ENCODE measurements around the gene ADAM12. TPM values are rescaled to one million over a fixed set of nuclear protein-coding genes. Genes with fewer than 3 reads are reported as not detected.

The ADAM12 gene
- polyA plus RNA-seq, 3 donors: 1.0 to 9.2 (median 1.5) TPM

DNA sequence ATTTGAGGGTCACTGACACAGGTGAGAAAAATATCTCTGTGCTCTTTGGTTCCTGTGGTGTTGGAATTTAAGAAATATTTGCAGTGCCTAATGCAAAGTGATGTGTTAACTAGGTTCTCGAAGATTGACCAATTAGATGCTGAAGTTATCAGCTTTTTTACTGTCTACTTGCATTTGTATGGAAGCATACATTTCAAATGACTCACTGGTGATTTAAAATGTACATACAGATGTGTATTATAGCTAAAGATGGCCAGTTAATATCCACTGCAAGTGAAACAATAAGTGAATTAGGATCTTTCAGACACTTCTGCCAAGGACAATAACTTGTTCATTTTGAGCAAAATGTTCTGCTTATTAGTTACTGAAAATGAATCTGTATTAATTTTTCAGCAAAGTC, 287.0 kb downstream of the ADAM12 start:
- WGBS, 3 donors: 69 to 78% (median 75%) methylated on average over 1 of the region's 1 CpG
- H3K27ac ChIP-seq (ENCODE audit: low read depth, low read length): no peak overlapping the region

DNA sequence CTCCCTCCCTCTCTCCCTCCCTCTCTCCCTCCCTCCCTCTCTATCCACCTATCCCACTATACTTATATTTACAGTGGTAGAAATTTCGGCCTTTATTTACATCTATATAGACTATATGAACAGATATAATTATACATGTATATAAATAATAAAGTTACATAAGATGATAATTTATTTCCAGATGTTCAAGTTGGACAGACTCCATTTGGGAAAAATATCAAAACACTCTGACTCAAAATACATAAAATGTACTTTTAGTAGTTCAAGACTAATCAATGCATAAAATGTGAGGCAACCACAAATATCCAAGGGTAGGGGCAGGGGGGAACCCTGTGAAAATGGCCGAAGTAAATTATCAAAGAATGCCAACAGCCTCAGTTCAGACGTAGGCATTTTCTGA, 288.9 kb downstream of the ADAM12 start:
- H3K27ac ChIP-seq (ENCODE audit: low read depth, low read length): no peak overlapping the region
- WGBS, 3 donors: 66 to 93% (median 90%) methylated on average over 3 of the region's 3 CpGs

DNA sequence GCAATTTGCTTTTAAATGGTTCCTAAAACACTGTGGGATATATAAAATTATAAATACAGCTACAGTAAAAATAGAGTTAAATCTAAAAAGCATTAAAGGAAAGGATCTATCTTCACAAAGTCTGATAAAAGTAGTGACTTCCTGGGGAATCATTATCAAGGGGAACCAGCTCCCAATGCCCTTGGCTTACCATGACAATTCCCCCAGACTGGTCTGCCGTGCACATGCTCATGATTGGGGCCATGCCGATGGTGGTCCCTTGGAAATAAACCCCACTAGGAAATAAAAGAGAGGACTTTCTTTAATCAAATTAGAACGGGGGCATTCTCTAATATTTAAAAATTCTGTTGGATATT, 290.1 kb downstream of the ADAM12 start:
- WGBS, 3 donors: 83 to 93% (median 87%) methylated on average over 3 of the region's 3 CpGs
- no peak overlapping the region for H3K27ac ChIP-seq (ENCODE audit: low read depth, low read length)

DNA sequence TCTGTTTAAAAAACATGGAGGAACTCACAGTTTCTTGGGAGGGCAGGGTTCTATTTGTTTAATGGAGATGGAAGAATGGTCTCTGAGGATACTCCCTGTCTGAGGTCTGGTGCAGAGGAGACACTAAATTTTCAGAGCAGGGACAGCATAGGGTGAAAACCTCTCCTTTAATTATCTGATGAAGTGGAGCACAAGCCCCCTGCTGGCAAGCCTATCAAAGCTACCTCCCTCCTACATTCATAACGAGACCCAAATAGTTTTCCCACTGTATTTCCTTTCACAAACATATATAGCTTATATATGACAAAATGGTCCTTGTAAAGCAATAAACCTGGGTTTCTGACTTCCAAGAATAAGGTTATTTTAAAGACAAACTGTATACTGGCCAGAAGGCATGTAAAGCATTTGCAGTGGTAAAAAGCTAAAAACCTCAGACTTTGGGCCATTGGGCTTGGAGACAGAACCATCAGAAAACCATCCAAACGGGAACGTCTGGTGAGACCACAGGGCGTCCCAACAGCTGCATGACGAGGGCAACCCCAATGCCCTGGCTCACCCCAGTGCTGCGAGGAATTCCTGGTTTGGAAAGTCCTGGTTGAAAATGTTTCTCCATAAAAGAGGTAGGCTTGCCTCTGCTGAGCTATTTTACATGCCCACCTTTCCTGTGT, 290.6 kb downstream of the ADAM12 start:
- 83 to 88% (median 84%) methylated on average over 6 of the region's 6 CpGs for WGBS, 3 donors

DNA sequence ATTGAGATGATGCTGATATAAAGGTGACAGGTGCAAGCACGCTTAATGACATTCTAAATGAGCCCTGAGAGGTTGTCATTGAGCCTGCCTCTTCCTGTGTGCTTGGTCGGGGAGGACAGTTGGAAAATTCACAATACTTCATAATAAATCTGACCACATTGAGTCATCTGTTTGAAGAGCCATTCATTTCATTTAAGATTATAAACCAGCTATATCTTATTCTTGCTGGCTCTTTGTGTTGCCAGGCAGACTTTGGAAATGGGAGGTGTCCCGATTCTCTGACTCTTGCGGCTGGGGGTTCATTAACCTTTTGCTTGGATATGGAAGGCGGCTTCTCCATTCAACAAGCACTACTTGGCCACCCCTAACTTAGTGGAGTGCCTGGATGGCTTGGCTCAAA, 293.7 kb downstream of the ADAM12 start:
- WGBS, 3 donors: 86 to 89% (median 89%) methylated on average over 5 of the region's 5 CpGs

More for the DNA sequence above, 290.6 kb downstream of the ADAM12 start:
- no peak overlapping the region for H3K27ac ChIP-seq (ENCODE audit: low read depth, low read length)

DNA sequence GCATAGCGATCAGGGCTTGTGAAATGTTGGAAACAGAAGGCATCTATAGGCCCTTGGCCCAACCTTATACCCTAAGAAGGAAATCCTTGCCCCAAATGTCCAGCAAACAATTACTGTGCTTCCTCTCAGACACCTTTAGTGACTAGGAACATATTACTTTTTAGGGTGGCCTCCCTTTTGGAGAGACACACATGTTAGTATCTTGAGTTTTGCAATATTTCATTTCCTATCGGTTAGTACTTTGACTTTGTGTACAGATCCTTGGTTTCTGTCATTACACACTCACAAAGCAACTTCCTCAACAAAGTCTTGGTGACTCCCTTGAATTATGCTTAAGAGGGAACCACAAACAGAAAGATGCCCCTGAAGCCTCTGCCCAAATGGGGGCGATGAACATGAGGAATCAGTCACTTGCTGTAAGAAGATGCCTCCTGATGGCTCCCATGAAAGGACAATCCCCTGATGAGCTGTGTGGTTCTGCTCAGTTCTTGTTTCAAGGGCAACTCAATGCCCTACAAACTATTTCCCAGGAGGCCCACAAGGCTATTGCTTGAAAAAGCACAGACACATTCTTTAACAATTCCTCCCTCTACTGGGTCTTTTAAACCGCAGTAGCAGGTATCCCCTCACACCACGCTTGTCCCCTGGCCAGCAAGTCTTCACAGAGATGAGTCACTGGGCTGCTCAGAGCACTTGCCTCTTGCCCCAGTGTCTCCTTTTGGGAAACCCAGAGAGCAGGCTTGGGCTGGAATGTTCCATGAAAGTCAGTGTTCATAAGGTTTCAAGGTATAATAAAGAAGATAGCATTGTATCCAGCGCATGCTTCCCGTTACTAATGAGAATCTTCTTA, 295.7 kb downstream of the ADAM12 start:
- H3K27ac ChIP-seq (ENCODE audit: low read depth, low read length): no peak overlapping the region
- WGBS, 3 donors: 81 to 93% (median 84%) methylated on average over 7 of the region's 7 CpGs

More for the DNA sequence above, 293.7 kb downstream of the ADAM12 start:
- no peak overlapping the region for H3K27ac ChIP-seq (ENCODE audit: low read depth, low read length)

DNA sequence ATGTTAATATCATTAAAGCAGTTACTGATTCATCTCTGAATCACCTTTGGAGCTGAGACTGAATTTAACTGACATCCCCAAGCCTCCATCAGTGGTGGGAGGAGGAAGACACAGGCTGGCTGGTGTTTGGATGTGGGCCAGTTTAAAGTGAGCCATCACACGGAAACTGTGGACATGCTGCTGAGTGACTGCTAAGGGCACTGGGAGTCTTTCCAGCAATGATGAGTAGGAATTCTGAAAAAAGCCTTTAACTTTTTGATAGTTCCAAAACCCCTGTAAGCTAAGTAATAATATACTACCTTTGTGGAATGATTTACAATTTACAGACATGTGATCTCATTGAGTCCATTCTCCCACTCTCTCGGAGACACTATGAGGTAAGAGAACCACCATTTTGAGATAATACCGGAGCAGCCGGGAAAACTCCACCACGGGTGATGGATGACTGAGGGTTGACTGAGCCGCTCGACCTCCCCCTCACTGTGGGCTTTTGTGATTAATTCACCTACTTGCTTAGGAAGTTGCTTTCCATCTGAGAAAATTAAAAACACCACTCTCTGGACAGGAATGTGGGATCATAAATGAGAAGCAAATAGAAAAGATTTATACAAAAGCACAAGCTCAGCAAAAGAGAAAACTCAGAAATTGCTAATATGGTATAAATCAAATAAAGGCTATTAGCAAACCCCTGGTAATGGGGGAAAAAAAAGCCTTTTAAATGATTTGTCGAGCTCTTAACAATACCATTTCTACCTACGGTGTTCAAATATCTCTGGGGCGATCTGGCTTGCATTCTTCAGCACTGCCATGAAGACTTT, 297.2 kb downstream of the ADAM12 start:
- no peak overlapping the region for H3K27ac ChIP-seq (ENCODE audit: low read depth, low read length)
- WGBS, 3 donors: 66 to 80% (median 75%) methylated on average over 10 of the region's 10 CpGs

DNA sequence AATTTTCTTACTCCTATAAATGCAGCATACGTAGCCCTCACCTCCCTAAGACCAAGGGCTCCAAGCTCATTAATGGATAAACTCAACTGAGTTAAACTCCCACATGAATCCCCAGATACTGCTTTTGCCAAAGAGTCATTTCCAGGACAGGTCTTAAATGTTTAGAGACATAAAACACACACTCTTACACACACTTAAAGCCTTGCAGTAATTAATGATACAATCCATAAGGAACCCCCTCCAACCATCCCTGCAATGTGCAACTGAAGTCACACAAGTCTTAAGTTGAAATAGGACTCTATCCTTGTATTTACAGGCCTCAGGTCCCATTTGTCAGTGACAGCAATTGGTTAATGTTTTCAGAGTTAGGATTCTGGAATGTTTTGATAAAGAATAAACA, 297.8 kb downstream of the ADAM12 start:
- WGBS, 3 donors: 92 to 94% (median 93%) methylated on average over 1 of the region's 1 CpG
- no peak overlapping the region for H3K27ac ChIP-seq (ENCODE audit: low read depth, low read length)

DNA sequence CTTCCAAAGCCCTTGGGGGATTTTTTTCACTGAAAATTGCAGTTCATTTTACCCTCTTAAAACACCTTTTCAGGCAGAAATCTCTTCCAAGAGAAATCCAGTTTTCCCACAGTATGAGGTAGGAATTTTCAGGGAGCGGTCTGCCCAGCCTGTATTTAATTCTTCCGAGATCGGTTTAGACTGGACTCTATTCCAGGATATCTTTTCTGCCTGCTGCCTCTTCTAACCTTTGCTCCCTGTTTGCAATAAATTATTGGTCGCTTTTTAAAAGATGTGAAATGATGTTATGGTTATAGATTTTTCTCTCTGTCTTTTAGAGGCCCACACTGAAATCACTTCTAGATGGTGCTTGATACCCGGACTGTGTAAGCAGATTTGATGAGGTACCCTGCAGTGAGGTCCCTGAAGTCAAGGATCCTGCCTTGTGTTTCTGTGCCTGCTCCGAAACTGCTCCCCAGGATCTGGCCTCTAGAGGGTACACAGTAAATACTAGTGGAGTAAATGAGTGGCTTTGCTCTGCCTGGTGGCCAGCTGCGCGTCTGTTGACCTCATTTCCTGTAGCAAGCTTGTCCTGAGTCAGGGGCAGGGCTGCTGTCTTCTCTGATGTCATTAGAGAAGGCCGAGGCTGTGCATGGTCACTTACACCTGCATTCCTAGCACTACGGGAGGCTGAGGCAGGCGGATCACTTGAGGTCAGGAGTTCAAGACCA, 300.3 kb downstream of the ADAM12 start:
- 60 to 79% (median 62%) methylated on average over 11 of the region's 11 CpGs for WGBS, 3 donors
- no peak overlapping the region for H3K27ac ChIP-seq (ENCODE audit: low read depth, low read length)

DNA sequence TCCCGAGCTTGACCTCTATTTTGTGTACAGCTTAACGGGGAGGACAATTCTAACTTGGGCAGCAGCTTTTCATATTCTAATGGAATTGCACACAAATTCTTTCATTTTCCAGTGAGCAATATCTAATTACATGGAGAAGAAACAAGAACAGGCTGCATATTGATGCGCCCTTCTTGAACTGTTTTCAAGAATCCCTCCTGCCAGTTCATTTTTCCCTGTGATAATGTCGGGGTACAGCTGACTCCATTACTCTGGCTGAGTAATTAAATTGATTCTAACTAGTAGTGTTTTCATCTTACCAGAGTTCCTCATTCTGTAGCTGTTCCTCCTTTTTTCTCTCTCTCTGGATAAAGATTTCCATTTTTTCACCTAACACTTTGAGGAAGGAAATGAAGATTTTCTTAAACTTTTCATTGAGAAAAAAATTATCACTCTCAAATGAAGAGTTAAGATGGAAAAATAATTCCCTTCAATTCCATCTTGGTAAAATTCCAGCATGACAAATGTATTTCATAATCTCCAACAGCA, 301.1 kb downstream of the ADAM12 start:
- 79 to 82% (median 81%) methylated on average over 4 of the region's 4 CpGs for WGBS, 3 donors
- H3K27ac ChIP-seq (ENCODE audit: low read depth, low read length): no peak overlapping the region

DNA sequence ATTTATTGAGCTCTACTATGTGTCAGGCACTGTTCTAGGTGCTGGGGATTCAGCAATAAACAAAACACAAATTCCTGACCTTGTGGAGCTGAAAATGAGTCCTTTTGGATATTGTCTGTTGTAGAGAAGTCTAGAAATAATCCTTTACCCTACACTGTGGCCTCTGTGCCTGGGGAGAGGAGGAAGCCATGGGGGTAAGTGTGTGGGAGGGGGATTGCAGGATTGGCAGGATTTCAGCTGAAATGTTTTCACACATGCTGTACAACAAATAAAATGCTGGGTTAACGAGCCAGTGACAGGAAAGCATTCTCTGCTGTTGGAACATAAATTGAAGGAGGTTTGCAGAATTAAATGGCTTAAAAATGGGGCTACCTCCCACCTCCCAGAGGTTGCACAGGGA, 302.5 kb downstream of the ADAM12 start:
- H3K27ac ChIP-seq (ENCODE audit: low read depth, low read length): no peak overlapping the region
- WGBS, 3 donors: 41 to 54% (median 50%) methylated on average over 1 of the region's 1 CpG

DNA sequence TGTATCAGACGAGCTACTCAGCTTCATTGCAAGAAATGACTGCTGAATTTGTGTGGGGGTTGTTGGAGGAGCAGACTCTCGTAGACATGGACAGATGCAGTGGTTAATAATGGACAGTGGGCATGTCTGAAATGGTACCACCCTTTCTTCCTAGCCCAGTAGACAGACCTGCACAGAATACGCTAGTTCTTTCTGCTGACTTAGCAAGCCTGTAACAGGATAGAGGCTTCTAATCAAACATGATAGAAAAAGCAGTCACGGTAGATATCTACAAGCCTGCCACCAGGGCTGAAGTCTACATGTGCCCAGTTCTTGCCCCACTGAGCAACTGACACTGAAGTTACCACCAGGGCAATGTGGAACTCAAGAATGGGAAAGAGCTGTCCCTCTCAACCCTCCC, 303.9 kb downstream of the ADAM12 start:
- no peak overlapping the region for H3K27ac ChIP-seq (ENCODE audit: low read depth, low read length)
- 84 to 94% (median 92%) methylated on average over 4 of the region's 4 CpGs for WGBS, 3 donors

DNA sequence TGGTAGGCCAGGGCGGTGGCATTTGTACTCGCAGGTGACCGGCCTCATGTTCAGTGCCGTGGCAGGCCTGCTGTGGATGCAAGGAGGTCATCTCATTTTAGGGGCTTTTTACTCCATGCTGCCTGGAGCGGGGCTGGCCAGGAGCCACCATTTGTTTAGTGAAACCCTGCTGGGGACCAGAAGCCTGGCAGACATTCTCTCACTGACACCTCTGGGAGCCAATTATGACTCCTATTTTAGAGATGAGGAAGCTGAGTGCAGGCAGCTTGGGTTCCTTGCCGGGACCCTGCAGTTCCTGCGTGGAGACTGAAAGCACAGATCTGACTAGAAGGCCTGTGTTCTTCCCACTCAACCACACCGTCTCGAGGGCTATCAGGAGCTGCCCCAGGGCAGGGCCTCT, 305.3 kb downstream of the ADAM12 start:
- WGBS, 3 donors: 92 to 95% (median 92%) methylated on average over 9 of the region's 9 CpGs
- H3K27ac ChIP-seq (ENCODE audit: low read depth, low read length): no peak overlapping the region

DNA sequence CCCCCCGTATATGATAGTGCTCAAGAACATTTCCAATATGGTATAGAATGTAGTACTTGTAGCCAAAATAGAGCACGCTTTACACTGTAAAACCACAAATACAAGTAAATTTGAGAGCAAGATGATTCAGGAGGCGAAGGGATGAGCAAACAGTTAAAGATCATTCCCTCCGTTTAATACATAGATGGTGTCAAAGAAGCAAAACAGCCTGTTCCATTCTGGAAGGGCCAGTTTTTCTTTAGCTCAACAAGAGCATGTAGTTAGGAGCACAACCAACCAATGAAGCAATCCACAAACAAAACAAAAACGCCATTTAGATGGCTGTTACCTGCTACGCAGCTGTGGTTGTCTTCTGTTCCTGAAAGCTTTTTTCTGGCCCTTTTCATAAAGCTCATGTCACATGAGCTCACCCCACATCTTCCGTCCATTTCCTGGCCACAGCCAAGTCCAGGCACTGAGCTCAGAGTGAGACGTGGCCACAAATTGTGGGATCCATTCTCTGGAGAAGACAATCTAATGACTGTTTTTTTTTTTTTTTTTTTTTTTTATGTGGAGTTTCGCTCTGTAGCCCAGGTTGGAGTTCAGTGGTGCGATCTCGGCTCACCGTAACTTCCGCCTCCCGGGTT, 306.3 kb downstream of the ADAM12 start:
- no peak overlapping the region for H3K27ac ChIP-seq (ENCODE audit: low read depth, low read length)
- WGBS, 3 donors: 83 to 89% (median 84%) methylated on average over 14 of the region's 14 CpGs

DNA sequence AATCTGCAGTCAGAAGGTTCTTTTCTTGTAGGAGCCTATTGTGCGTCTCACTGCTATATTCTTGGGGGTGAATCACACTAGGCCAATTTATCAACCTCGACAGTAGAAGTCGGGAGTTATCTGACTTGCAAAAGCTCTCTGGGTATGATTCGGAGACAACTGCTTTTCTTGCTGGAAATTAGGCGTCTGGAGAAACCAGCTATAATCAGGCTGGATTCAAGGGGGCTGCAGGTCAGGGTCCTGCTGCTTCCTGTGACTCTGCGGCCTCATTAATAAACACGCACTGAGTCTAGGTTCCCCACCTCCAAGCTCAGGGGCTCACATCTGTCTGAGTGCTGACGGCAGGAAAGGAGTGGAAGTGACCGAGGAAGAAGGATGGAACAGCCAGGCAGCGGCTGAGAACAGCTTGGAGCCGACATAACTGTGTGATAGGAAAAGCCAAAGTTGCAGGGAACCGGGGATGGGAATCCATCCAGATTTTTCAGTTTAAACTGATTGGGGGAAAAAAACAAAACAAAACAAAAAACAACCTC, 307.3 kb downstream of the ADAM12 start:
- no peak overlapping the region for H3K27ac ChIP-seq (ENCODE audit: low read depth, low read length)
- 24 to 46% (median 41%) methylated on average over 12 of the region's 12 CpGs for WGBS, 3 donors

DNA sequence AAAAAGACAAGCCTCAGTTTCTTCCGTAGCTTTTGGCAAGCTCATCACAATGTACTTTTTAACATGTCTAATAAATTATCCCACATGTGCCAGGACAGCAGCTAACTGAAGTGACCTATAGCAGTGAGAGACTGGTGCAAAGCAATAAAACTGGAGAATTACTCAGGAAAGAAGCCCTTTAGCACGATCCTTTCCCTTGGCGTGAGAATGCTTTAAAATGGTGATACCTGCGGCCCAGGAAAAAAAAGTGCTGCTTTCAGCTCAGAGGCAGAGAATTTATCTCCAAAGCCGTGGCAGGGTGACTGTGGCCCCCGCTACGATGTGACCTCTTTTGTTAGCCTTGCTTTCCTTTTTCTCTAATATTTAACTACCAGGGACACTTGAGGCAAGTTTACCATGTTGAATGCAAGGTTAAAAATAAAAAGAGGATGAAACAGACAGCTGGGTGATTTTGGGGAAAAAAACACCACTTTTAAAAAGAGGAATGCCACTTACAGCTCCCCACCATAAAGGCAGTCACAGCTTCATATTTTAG, 307.9 kb downstream of the ADAM12 start:
- 42 to 88% (median 85%) methylated on average over 7 of the region's 7 CpGs for WGBS, 3 donors
- H3K27ac ChIP-seq (ENCODE audit: low read depth, low read length): no peak overlapping the region

DNA sequence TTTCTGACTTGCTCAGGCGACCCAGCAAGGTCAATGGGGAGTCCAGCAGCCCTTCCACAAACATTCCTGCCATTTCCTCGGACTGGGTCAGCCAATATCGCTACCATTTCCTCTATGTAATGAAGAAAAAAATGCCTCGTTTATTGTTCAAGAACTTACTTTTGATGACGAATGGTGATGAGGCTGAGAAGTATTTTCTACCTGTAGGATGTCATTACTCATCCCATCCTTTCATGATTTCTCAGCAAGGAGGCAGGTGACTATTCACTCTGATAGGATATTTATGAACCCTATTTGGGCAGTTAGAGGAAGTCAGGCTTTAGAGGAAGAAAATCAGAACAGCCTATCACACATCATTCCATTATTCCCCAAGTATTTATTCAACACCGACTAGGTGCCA, 313.3 kb downstream of the ADAM12 start:
- no peak overlapping the region for H3K27ac ChIP-seq (ENCODE audit: low read depth, low read length)
- WGBS, 3 donors: 72 to 78% (median 76%) methylated on average over 6 of the region's 6 CpGs

All from adipose tissue (tissue), 3 donors.